SU-DHL-6 (cell line): ENCODE results near the gene MARK3.

Source experiments
- H2AFZ ChIP-seq: fragments of 200-600 bp; sonication (generic); 2 replicates; pipeline ENCODE4 v1.6.1; 2014; ENCODE audit warnings: low read depth, mild to moderate bottlenecking, moderate library complexity, mixed read lengths, antibody characterized with exemption, low read length; ENCODE audit not compliant: severe bottlenecking
- H3F3A ChIP-seq: fragments of 200-600 bp; shearing (Covaris generic); 2 replicates; pipeline ENCODE4 v1.6.0; 2016; ENCODE audit warnings: antibody characterized with exemption, mild to moderate bottlenecking; ENCODE audit not compliant: insufficient read depth
- H3K27ac ChIP-seq: fragments of 200-600 bp; sonication (generic); 2 replicates; pipeline ENCODE4 v1.5.1; 2016; ENCODE audit warnings: low read depth, mild to moderate bottlenecking, low read length, moderate library complexity, mixed read lengths
- H3K27me3 ChIP-seq: fragments of 200-600 bp; sonication (generic), shearing (Covaris generic); 2 replicates; pipeline ENCODE4 v1.6.0; 2014; ENCODE audit warnings: mild to moderate bottlenecking, low read length
- H3K36me3 ChIP-seq: fragments of 200-600 bp; sonication (generic); 2 replicates; pipeline ENCODE4 v1.6.1; 2014; ENCODE audit warnings: mild to moderate bottlenecking, low read length, mixed read lengths
- H3K4me2 ChIP-seq: fragments of 300-600, 200-600 bp; shearing (Covaris generic), sonication (generic); 2 replicates; pipeline ENCODE4 v1.6.0; 2014; ENCODE audit warnings: low read length, low read depth, mild to moderate bottlenecking; ENCODE audit not compliant: poor library complexity, severe bottlenecking
- H3K4me3 ChIP-seq: fragments of 200-600 bp; sonication (generic); 2 replicates; pipeline ENCODE4 v1.5.1; 2014; ENCODE audit warnings: antibody characterized with exemption, low read length, mild to moderate bottlenecking, mixed read lengths; ENCODE audit not compliant: insufficient read depth, poor library complexity, severe bottlenecking
- H3K79me2 ChIP-seq: fragments of 200-600 bp; sonication (generic); 2 replicates; pipeline ENCODE4 v1.6.1; 2014; ENCODE audit warnings: mild to moderate bottlenecking, low read length, moderate library complexity; ENCODE audit not compliant: insufficient read depth
- H3K9ac ChIP-seq: fragments of 200-600 bp; sonication (generic); 2 replicates; pipeline ENCODE4 v1.7.0; 2014; ENCODE audit warnings: mild to moderate bottlenecking, low read length
- H3K9me2 ChIP-seq: fragments of 200-600 bp; sonication (generic); replicated peaks from 2 replicates; pipeline ENCODE4 v1.6.1; 2014; ENCODE audit warnings: low read length; ENCODE audit not compliant: insufficient read depth
- H3K9me3 ChIP-seq: fragments of 200-600 bp; sonication (generic); 2 replicates; pipeline ENCODE4 v1.6.1; 2014; ENCODE audit warnings: low read length, mixed read lengths; ENCODE audit not compliant: insufficient read depth
- H4K20me1 ChIP-seq: fragments of 200-600 bp; sonication (generic); 2 replicates; pipeline ENCODE4 v1.6.1; 2014; ENCODE audit warnings: low read depth, mild to moderate bottlenecking, antibody characterized with exemption, low read length, moderate library complexity, mixed read lengths
- EZH2phosphoT487 ChIP-seq: fragments of 200-600 bp; sonication (generic), shearing (Covaris generic); conservative IDR thresholded peaks from 2 replicates; pipeline ENCODE4 v1.6.1; 2018; ENCODE audit warnings: mild to moderate bottlenecking, antibody characterized with exemption, low read length, moderate library complexity, mixed read lengths
- TF ChIP-seq, protein P1 (sequence below): fragments of 200-600 bp; sonication (generic); IDR thresholded peaks from one replicate; pipeline ENCODE4 v1.5.1; 2017; ENCODE audit warnings: antibody characterized with exemption, mild to moderate bottlenecking, low read length, moderate library complexity; ENCODE audit not compliant: insufficient read depth, poor library complexity, severe bottlenecking

The MARK3 gene

DNA sequence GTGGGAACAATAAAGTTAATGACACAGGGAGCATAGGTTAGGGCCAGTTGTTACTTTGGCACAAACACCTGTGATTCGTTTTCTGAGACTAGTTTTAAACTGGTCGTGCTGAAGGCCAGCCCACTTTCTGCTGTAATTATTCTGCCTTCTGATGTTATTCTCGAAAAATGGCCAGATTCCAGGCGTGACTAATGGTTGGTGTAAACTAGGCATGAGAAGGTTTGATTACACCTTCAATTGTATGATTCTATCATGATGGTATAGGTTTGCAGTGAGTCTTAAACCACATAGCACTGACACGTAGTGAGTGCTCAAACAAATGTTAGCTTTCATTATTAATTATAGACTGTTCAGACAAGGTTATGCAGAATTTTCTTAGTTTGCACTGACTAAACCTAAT is 98.4 kb downstream of the MARK3 start:
- no peaks in the 10 kb centered on the region for H4K20me1 ChIP-seq
- H3K79me2 ChIP-seq = no peaks in the 10 kb centered on the region
- no peak overlapping the region for H3K4me3 ChIP-seq
- no peaks in the 10 kb centered on the region for H3K27me3 ChIP-seq
- no peak overlapping the region for H3K4me2 ChIP-seq
- H3K9ac ChIP-seq = no peak overlapping the region
- no peak for TF ChIP-seq EZH2phosphoT487
- TF ChIP-seq, protein P1, sequence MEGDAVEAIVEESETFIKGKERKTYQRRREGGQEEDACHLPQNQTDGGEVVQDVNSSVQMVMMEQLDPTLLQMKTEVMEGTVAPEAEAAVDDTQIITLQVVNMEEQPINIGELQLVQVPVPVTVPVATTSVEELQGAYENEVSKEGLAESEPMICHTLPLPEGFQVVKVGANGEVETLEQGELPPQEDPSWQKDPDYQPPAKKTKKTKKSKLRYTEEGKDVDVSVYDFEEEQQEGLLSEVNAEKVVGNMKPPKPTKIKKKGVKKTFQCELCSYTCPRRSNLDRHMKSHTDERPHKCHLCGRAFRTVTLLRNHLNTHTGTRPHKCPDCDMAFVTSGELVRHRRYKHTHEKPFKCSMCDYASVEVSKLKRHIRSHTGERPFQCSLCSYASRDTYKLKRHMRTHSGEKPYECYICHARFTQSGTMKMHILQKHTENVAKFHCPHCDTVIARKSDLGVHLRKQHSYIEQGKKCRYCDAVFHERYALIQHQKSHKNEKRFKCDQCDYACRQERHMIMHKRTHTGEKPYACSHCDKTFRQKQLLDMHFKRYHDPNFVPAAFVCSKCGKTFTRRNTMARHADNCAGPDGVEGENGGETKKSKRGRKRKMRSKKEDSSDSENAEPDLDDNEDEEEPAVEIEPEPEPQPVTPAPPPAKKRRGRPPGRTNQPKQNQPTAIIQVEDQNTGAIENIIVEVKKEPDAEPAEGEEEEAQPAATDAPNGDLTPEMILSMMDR = no peak
- H3K36me3 ChIP-seq = peaks cover 2% of the 10 kb centered on the region; the same call in 1 of the 2 replicates
- no peak overlapping the region for H3K27ac ChIP-seq
- no peak overlapping the region for H2AFZ ChIP-seq
- H3F3A ChIP-seq = no peaks in the 10 kb centered on the region
- H3K9me2 ChIP-seq = no peaks in the 10 kb centered on the region
- H3K9me3 ChIP-seq = no peaks in the 10 kb centered on the region

DNA sequence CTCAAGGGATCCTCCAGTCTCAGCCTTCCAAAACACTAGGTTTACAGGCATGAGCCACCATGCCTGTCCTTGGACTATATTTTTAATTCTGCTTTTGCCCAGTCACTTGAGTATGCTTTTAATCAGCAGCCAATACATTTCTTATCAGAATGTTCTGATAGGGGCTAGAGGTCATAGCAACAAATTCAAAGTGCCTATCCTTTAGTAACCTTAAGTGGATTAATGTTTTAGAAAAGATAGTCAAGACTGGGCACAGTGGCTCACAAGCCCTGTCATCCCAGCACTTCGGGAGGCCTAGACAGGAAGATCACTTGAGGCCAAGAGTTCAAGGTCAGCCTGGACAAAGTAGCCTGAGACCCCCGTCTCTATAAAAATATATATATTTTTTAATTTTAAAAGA is 100.3 kb downstream of the MARK3 start:
- Histone ChIP-seq H2AFZ (no peak overlapping the region), H3K27ac (no peak overlapping the region), H3K79me2 (no peaks in the 10 kb centered on the region), H3K9me3 (no peaks in the 10 kb centered on the region), H3F3A (no peaks in the 10 kb centered on the region), H3K4me3 (no peak overlapping the region), H3K9me2 (no peaks in the 10 kb centered on the region), H3K27me3 (no peaks in the 10 kb centered on the region), H3K36me3 (peaks cover 2% of the 10 kb centered on the region; the same call in 1 of the 2 replicates), H3K9ac (no peak overlapping the region), H4K20me1 (no peaks in the 10 kb centered on the region), H3K4me2 (no peak overlapping the region)
- TF ChIP-seq, protein P1 = no peak
- TF ChIP-seq EZH2phosphoT487 = no peak

DNA sequence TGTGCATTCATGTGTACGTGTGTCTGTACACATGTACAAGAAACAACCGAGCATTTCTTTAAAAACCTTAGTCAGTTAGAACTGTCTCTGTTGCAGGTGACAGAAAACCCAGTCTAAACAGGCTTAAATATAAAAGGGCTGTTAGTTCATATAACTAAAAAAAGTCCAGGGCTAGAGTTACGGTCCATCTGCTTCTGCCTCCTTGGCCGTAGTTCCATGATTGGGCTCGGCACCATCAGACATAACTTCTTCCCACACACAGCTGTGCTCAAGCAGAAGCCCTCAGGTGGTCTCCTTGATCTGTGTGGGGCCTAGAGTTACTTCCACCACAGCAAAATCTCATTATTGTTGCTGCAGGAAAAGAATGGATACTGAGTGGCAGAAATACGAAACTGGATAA is 102.9 kb downstream of the MARK3 start:
- Histone ChIP-seq H3K9me3 (no peaks in the 10 kb centered on the region), H3K36me3 (peaks cover 10% of the 10 kb centered on the region; the same call in 1 of the 2 replicates), H2AFZ (no peak overlapping the region), H3K27ac (no peak overlapping the region), H3K4me3 (no peak overlapping the region), H3K27me3 (no peaks in the 10 kb centered on the region), H3K79me2 (no peaks in the 10 kb centered on the region), H4K20me1 (no peaks in the 10 kb centered on the region), H3K9ac (no peak overlapping the region), H3K4me2 (no peak overlapping the region), H3K9me2 (no peaks in the 10 kb centered on the region), H3F3A (no peaks in the 10 kb centered on the region)
- no peak for TF ChIP-seq EZH2phosphoT487
- TF ChIP-seq, protein P1 = no peak
